ENCODE results near the gene KLHL29.

- no peak for TF ChIP-seq CTCF (IDR thresholded peaks at IDR 0.05; ENCODE audit: insufficient read depth, low read length)
- no peak for TF ChIP-seq POLR2AphosphoS5 (IDR thresholded peaks at IDR 0.05; ENCODE audit: low read depth)
- TF ChIP-seq REST (IDR thresholded peaks at IDR 0.05; ENCODE audit: insufficient replicate concordance, low read depth) = no peak
- TF ChIP-seq GABPA (IDR thresholded peaks at IDR 0.05; ENCODE audit: low read depth) = no peak
Observed at GRCh38 chr2:23457990-23458682, 73.2 kb downstream of the KLHL29 start.

Measured in HL-60 (cell line).